Stomach (tissue), 9 donors: Measurements from ENCODE around the gene RTTN. TPM values are rescaled to one million over a fixed set of nuclear protein-coding genes. Genes with fewer than 3 reads are reported as not detected.

Experiments
- DNase-seq, 2 donors: peaks; one replicate each; pipeline versions ENCODE4 v3.0.0 to v3.0.0-alpha.2; 2013 to 2019
- H3K27ac ChIP-seq, 5 donors: fragments of 200-600 bp in 4 of 5; sonication (generic) in 4 of 5; one replicate each; pipeline ENCODE4 v1.5.1; 2013 to 2019; ENCODE audit warnings: mild to moderate bottlenecking in 1 of 5, moderate library complexity in 1 of 5
- H3K27me3 ChIP-seq, 3 donors: fragments of 200-600 bp; sonication (generic); one replicate each; pipeline ENCODE4 v1.5.1; 2017 to 2019; ENCODE audit warnings: mixed run types in 1 of 3
- H3K36me3 ChIP-seq, 4 donors: fragments of 200-600 bp; sonication (generic); 1 replicate in 3 of 4; 2 replicates in 1 of 4; pipeline ENCODE4 v1.5.1; 2016 to 2019
- H3K4me1 ChIP-seq, 4 donors: fragments of 200-600 bp; sonication (generic); one replicate each; pipeline ENCODE4 v1.5.1; 2016 to 2019
- H3K4me3 ChIP-seq, 4 donors: fragments of 200-600 bp; sonication (generic) in 3 of 4; one replicate each; pipeline ENCODE4 v1.5.1; 2016 to 2019; ENCODE audit warnings: mild to moderate bottlenecking in 1 of 4
- H3K9me3 ChIP-seq, 4 donors: fragments of 200-600 bp; sonication (generic); one replicate each; pipeline ENCODE4 v1.5.1; 2016 to 2019
- CTCF ChIP-seq, 7 experiments: fragments of 450-650 bp in 4 of 7; fragments of 200-600 bp in 3 of 7; sonication (generic) in 3 of 7; IDR thresholded peaks; one replicate each; pipeline ENCODE4 v1.5.1; 2016 to 2019; ENCODE audit warnings: antibody characterized with exemption in 7 of 7, control low read depth in 2 of 7, mild to moderate bottlenecking in 1 of 7
- EP300 ChIP-seq: sonication (generic); formaldehyde crosslinking; IDR thresholded peaks from one replicate; pipeline ENCODE4 v1.6.1; 2017; ENCODE audit warnings: antibody characterized with exemption
- POLR2A ChIP-seq, 4 donors: fragments of 450-650 bp; IDR thresholded peaks; one replicate each; pipeline ENCODE4 v1.6.1; 2016; ENCODE audit warnings: antibody characterized with exemption in 4 of 4, control low read depth in 2 of 4, mild to moderate bottlenecking in 1 of 4, moderate library complexity in 1 of 4
- POLR2AphosphoS5 ChIP-seq, 3 donors: sonication (generic); formaldehyde crosslinking; IDR thresholded peaks; one replicate each; pipeline ENCODE4 v1.6.1; 2016; ENCODE audit warnings: antibody characterized with exemption in 3 of 3
- WGBS, 5 donors: extraction: QIAGEN DNeasy Blood & Tissue Kit in 3 of 5; methylation state at CpG; one replicate each; pipeline versions ENCODE4 v1.1.5 to v1.1.7; 2013 to 2018; 5-methylcytosine and 5-hydroxymethylcytosine counted together
- intact Hi-C: fragments of 100-400 bp; cut with DNase I; formaldehyde crosslinking; loops from one replicate; pipeline ENCODE4 v1.15.1; 2023; ENCODE audit warnings: low total_unique reads
- polyA plus RNA-seq, 3 donors: library from polyadenylated mRNA; stranded (reverse); fragments of 200-250 nt; gene quantifications; one replicate each; pipeline ENCODE4 v1.2.3, GENCODE V29; 2013
- total RNA-seq, 5 donors: library from RNA; depleted of rRNA; stranded (reverse); fragments of >200 nt; gene quantifications; one replicate each; pipeline versions ENCODE4 v1.1.0 to v1.2.3, GENCODE V29; 2014 to 2016
- donor health status: healthy with polysubstance abuse.
- donor health status: Bipolar disorder and iron deficiency.
- donor health status: healthy.

Gene RTTN
- total and polyA plus RNA-seq, 8 donors = 2.1 to 52.1 (median 10.2) TPM

- Histone ChIP-seq H3K4me3 (no peak overlapping the region), H3K27me3 (no peaks in the 10 kb centered on the region), H3K4me1 (no peaks in the 10 kb centered on the region), H3K36me3 (no peaks in the 10 kb centered on the region), H3K27ac (no peak overlapping the region), H3K9me3 (no peaks in the 10 kb centered on the region)
- peak in 1 of 2 donors; percentile 76 for DNase-seq
- intact Hi-C loops = no loop called here
- TF ChIP-seq EP300 = no peak
- no peak for TF ChIP-seq CTCF (IDR thresholded peaks at IDR 0.05)
- TF ChIP-seq POLR2AphosphoS5 (IDR thresholded peaks at IDR 0.05) = no peak
- no peak for TF ChIP-seq POLR2A (IDR thresholded peaks at IDR 0.05)
- WGBS, 5 donors = 51 to 76% (median 60%) methylated on average over 12 of the region's 12 CpGs
These were observed 29.4 kb upstream of the RTTN start for GRCh38 chr18:70234667-70235459.

DNA sequence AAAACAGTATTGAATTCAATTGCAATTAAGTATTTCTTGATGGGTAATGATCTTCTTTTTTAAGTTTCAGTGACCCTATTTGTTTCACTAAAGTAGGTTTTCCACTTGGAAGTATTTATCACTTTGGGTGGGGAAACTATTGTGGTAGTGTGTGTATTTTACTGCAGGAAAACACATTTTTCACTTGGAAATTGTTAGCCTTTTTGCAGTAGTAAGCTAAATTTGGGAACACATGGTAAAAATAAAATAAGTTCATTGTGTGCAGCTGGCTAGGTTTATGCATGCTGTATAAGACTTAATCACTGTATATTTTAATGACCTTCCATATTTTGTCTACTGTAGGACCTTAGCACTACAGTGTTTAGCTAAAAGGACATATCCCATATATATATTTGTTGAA is 28.5 kb upstream of the RTTN start:
- Histone ChIP-seq H3K27ac (no peak overlapping the region), H3K27me3 (no peaks in the 10 kb centered on the region), H3K9me3 (peaks cover 0 to 2% (median under 1%) of the 10 kb centered on the region in 4 donors), H3K36me3 (no peaks in the 10 kb centered on the region), H3K4me1 (no peaks in the 10 kb centered on the region), H3K4me3 (no peak overlapping the region)
- no peak for DNase-seq
- TF ChIP-seq EP300 (no peak), POLR2AphosphoS5 (IDR thresholded peaks at IDR 0.05) (no peak), POLR2A (IDR thresholded peaks at IDR 0.05) (no peak), CTCF (IDR thresholded peaks at IDR 0.05) (no peak)
- intact Hi-C loops = no loop called here

DNA sequence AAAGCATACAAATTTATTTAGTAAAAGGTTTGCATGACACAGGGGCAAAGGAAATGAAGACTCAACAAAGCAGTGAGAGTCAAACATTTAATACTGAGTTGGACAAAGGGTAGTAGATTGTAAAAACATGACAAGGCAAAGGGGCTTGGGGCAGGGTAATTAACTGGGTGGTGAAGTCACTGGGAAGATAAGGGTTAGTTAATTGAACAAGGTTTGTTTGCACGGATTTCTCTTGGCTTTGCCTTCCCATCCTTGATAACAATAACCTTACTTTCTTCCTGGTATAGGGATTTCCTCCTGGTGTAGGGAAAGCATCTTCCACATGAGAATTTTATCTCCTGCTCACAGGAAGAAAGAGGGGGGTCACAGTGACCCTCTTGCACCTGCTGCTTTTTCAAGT is 26.8 kb upstream of the RTTN start:
- intact Hi-C loops = no loop called here
- DNase-seq = no peak
- peaks cover 0 to 18% (median 14%) of the 10 kb centered on the region in 4 donors for H3K9me3 ChIP-seq
- no peaks in the 10 kb centered on the region for H3K36me3 ChIP-seq
- H3K4me1 ChIP-seq = no peaks in the 10 kb centered on the region
- H3K4me3 ChIP-seq = no peak overlapping the region
- no peak for TF ChIP-seq EP300
- no peak for TF ChIP-seq CTCF (IDR thresholded peaks at IDR 0.05)
- no peak for TF ChIP-seq POLR2AphosphoS5 (IDR thresholded peaks at IDR 0.05)
- TF ChIP-seq POLR2A (IDR thresholded peaks at IDR 0.05) = no peak
- H3K27me3 ChIP-seq = no peaks in the 10 kb centered on the region
- WGBS, 5 donors = 18 to 24% (median 21%) methylated on average over 1 of the region's 1 CpG
- H3K27ac ChIP-seq = no peak overlapping the region

DNA sequence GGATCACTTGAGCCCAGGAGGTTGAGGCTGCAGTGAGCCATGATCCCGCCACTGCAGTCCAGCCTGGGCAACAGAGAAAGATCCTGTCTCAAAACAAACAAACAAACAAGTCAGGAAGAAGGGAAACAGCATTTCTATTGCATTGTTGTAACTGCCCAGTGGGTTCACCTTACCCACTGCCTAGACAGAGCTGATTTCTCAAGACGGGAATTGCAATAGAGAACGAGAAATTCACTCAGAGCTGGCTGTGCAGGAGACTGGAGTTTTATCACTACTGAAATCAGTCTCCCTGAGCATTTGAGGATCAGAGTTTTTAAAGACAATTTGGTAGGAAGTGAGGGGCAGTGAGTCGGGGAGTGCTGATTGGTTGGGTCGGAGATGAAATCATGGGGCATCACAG is 24.2 kb upstream of the RTTN start:
- Histone ChIP-seq H3K9me3 (peaks cover 0 to 29% (median 20%) of the 10 kb centered on the region in 4 donors), H3K36me3 (no peaks in the 10 kb centered on the region), H3K27me3 (no peaks in the 10 kb centered on the region), H3K4me1 (no peaks in the 10 kb centered on the region), H3K27ac (no peak overlapping the region), H3K4me3 (no peak overlapping the region)
- intact Hi-C loops = no loop called here
- TF ChIP-seq POLR2AphosphoS5 (IDR thresholded peaks at IDR 0.05) = no peak
- TF ChIP-seq EP300 = no peak
- TF ChIP-seq CTCF (IDR thresholded peaks at IDR 0.05) = no peak
- TF ChIP-seq POLR2A (IDR thresholded peaks at IDR 0.05) = no peak
- 86 to 100% (median 93%) methylated on average over 5 of the region's 5 CpGs for WGBS, 5 donors
- no peak for DNase-seq
